ENCODE data around the gene MAF. TPM values are rescaled to one million over a fixed set of nuclear protein-coding genes. Genes with fewer than 3 reads are reported as not detected.

Gene MAF
- total RNA-seq (1 to 10 TPM in 1 of 2 experiments, under 1 TPM in 1; 0.74 to 1.0 TPM), polyA plus RNA-seq (under 1 TPM in 2 of 3 donors, not detected in 1; 0.09 to 0.67 TPM), total RNA-seq (0 to 1.5 (median 0.78) reads per million in 6 experiments)

- Mint-ChIP-seq H3K9me3 (no peaks in the 10 kb centered on the region), H3K4me3 (peak within 1 kb of the TSS; percentile 84 to 98 (median 92)), H3K27ac (peak within 1 kb of the TSS in 9 of 10 donors; percentile 28 to 89 (median 81)), H3K36me3 (peaks cover 0 to 4% (median 3%) of the 10 kb centered on the region in 3 donors), H3K27me3 (peaks cover 30 to 73% (median 44%) of the 10 kb centered on the region in 5 donors), H3K4me1 (peaks cover 12 to 37% (median 29%) of the 10 kb centered on the region in 4 donors)
- DNase-seq (peak; percentile 24 to 73 (median 59)), ATAC-seq (peak; percentile 80 to 84)
- POLR2A ChIA-PET, result no interaction called here
Observed at GRCh38 chr16:79600638-79601091, at the start of gene MAF. TSS of gene MAF (minus strand) at chr16:79600737. CDS start at chr16:79599902, 835 bp downstream.

GRCh38 chr16:79648826-79649225, 48.3 kb upstream of the MAF start:
- ATAC-seq (no peak), DNase-seq (no peak)
- no peaks in the 10 kb centered on the region for H3K4me1 Mint-ChIP-seq
- no peaks in the 10 kb centered on the region for H3K36me3 Mint-ChIP-seq
- POLR2A ChIA-PET, result no interaction called here
- no peak overlapping the region for H3K27ac Mint-ChIP-seq
- peaks cover 0 to 1% (median 0%) of the 10 kb centered on the region in 9 donors for H3K9me3 Mint-ChIP-seq
- H3K4me3 Mint-ChIP-seq, result no peak overlapping the region
- H3K27me3 Mint-ChIP-seq, result peaks cover 0 to 11% (median 1%) of the 10 kb centered on the region in 5 donors

GRCh38 chr16:79647586-79647985, 47.0 kb upstream of the MAF start:
- H3K36me3 Mint-ChIP-seq, result no peaks in the 10 kb centered on the region
- H3K27ac Mint-ChIP-seq, result no peak overlapping the region
- DNase-seq (no peak), ATAC-seq (no peak)
- H3K27me3 Mint-ChIP-seq, result peaks cover 0 to 11% (median 1%) of the 10 kb centered on the region in 5 donors
- H3K9me3 Mint-ChIP-seq, result peaks cover 0 to 1% (median 0%) of the 10 kb centered on the region in 9 donors
- no peaks in the 10 kb centered on the region for H3K4me1 Mint-ChIP-seq
- H3K4me3 Mint-ChIP-seq, result no peak overlapping the region
- POLR2A ChIA-PET, result no interaction called here

GRCh38 chr16:79645701-79646100, 45.2 kb upstream of the MAF start:
- H3K27ac Mint-ChIP-seq, result no peak overlapping the region
- POLR2A ChIA-PET, result no interaction called here
- peaks cover 0 to 17% (median 3%) of the 10 kb centered on the region in 5 donors for H3K27me3 Mint-ChIP-seq
- DNase-seq, result no peak
- H3K4me3 Mint-ChIP-seq, result no peak overlapping the region
- peaks cover 0 to 8% (median 2%) of the 10 kb centered on the region in 4 donors for H3K4me1 Mint-ChIP-seq
- H3K36me3 Mint-ChIP-seq, result no peaks in the 10 kb centered on the region
- ATAC-seq, result no peak
- H3K9me3 Mint-ChIP-seq, result peaks cover 0 to 1% (median 0%) of the 10 kb centered on the region in 9 donors

GRCh38 chr16:79644971-79645667, 44.6 kb upstream of the MAF start:
- ATAC-seq (no peak), DNase-seq (no peak)
- peaks cover 0 to 8% (median 2%) of the 10 kb centered on the region in 4 donors for H3K4me1 Mint-ChIP-seq
- no peak overlapping the region for H3K27ac Mint-ChIP-seq
- peaks cover 0 to 1% (median 0%) of the 10 kb centered on the region in 9 donors for H3K9me3 Mint-ChIP-seq
- no peak overlapping the region for H3K4me3 Mint-ChIP-seq
- no peaks in the 10 kb centered on the region for H3K36me3 Mint-ChIP-seq
- POLR2A ChIA-PET, result no interaction called here
- peaks cover 0 to 17% (median 3%) of the 10 kb centered on the region in 5 donors for H3K27me3 Mint-ChIP-seq

GRCh38 chr16:79642652-79643051, 42.1 kb upstream of the MAF start:
- POLR2A ChIA-PET, result no interaction called here
- no peak for DNase-seq
- H3K27me3 Mint-ChIP-seq, result peaks cover 0 to 18% (median 5%) of the 10 kb centered on the region in 5 donors
- H3K9me3 Mint-ChIP-seq, result peaks cover 0 to 2% (median 0%) of the 10 kb centered on the region in 9 donors
- ATAC-seq, result no peak
- no peaks in the 10 kb centered on the region for H3K36me3 Mint-ChIP-seq
- no peak overlapping the region for H3K27ac Mint-ChIP-seq
- peaks cover 0 to 11% (median 3%) of the 10 kb centered on the region in 4 donors for H3K4me1 Mint-ChIP-seq
- H3K4me3 Mint-ChIP-seq, result no peak overlapping the region

GRCh38 chr16:79640513-79641360, 40.2 kb upstream of the MAF start:
- Mint-ChIP-seq H3K9me3 (peaks cover 0 to 2% (median 0%) of the 10 kb centered on the region in 9 donors), H3K36me3 (no peaks in the 10 kb centered on the region), H3K4me3 (no peak overlapping the region), H3K4me1 (peaks cover 0 to 11% (median 3%) of the 10 kb centered on the region in 4 donors), H3K27me3 (peaks cover 0 to 10% (median 5%) of the 10 kb centered on the region in 5 donors), H3K27ac (no peak overlapping the region)
- POLR2A ChIA-PET, result no interaction called here
- ATAC-seq (no peak), DNase-seq (no peak)

GRCh38 chr16:79639576-79640311, 39.2 kb upstream of the MAF start:
- POLR2A ChIA-PET, result no interaction called here
- H3K27ac Mint-ChIP-seq, result peak overlapping the region in 1 of 10 donors; percentile 16
- DNase-seq, result no peak
- peak overlapping the region in 1 of 10 donors; percentile 2 for H3K4me3 Mint-ChIP-seq
- H3K36me3 Mint-ChIP-seq, result no peaks in the 10 kb centered on the region
- H3K4me1 Mint-ChIP-seq, result peaks cover 0 to 11% (median 3%) of the 10 kb centered on the region in 4 donors
- H3K9me3 Mint-ChIP-seq, result peaks cover 0 to 2% (median 0%) of the 10 kb centered on the region in 9 donors
- peaks cover 0 to 10% (median 5%) of the 10 kb centered on the region in 5 donors for H3K27me3 Mint-ChIP-seq
- ATAC-seq, result no peak

GRCh38 chr16:79638386-79638785, 37.8 kb upstream of the MAF start:
- DNase-seq (no peak), ATAC-seq (no peak)
- no peak overlapping the region for H3K27ac Mint-ChIP-seq
- H3K4me1 Mint-ChIP-seq, result peaks cover 0 to 11% (median 3%) of the 10 kb centered on the region in 4 donors
- H3K27me3 Mint-ChIP-seq, result peaks cover 0 to 10% (median 2%) of the 10 kb centered on the region in 5 donors
- H3K36me3 Mint-ChIP-seq, result no peaks in the 10 kb centered on the region
- peaks cover 0 to 2% (median 0%) of the 10 kb centered on the region in 9 donors for H3K9me3 Mint-ChIP-seq
- H3K4me3 Mint-ChIP-seq, result no peak overlapping the region
- POLR2A ChIA-PET, result no interaction called here

- H3K9me3 Mint-ChIP-seq, result peaks cover 0 to 3% (median 0%) of the 10 kb centered on the region in 9 donors
- POLR2A ChIA-PET, result no interaction called here
- H3K36me3 Mint-ChIP-seq, result no peaks in the 10 kb centered on the region
Observed at GRCh38 chr16:79635488-79635887, 35.0 kb upstream of the MAF start.

GRCh38 chr16:79634298-79634697, 33.8 kb upstream of the MAF start:
- Mint-ChIP-seq H3K27ac (no peak overlapping the region), H3K9me3 (peaks cover 0 to 13% (median 0%) of the 10 kb centered on the region in 9 donors), H3K4me1 (no peaks in the 10 kb centered on the region), H3K4me3 (no peak overlapping the region), H3K27me3 (peaks cover 0 to 13% (median 2%) of the 10 kb centered on the region in 5 donors), H3K36me3 (no peaks in the 10 kb centered on the region)
- DNase-seq, result no peak
- no peak for ATAC-seq
- POLR2A ChIA-PET, result no interaction called here

More at GRCh38 chr16:79635488-79635887, 35.0 kb upstream of the MAF start:
- no peak for ATAC-seq
- no peak overlapping the region for H3K27ac Mint-ChIP-seq
- no peak for DNase-seq
- peaks cover 0 to 3% (median under 1%) of the 10 kb centered on the region in 4 donors for H3K4me1 Mint-ChIP-seq
- H3K27me3 Mint-ChIP-seq, result peaks cover 0 to 7% (median 2%) of the 10 kb centered on the region in 5 donors
- no peak overlapping the region for H3K4me3 Mint-ChIP-seq

GRCh38 chr16:79632289-79632688, 31.8 kb upstream of the MAF start:
- H3K9me3 Mint-ChIP-seq, result peaks cover 0 to 13% (median 0%) of the 10 kb centered on the region in 9 donors
- H3K4me1 Mint-ChIP-seq, result peaks cover 0 to 10% (median under 1%) of the 10 kb centered on the region in 4 donors
- ATAC-seq (no peak), DNase-seq (no peak)
- H3K27ac Mint-ChIP-seq, result no peak overlapping the region
- POLR2A ChIA-PET, result no interaction called here
- H3K36me3 Mint-ChIP-seq, result no peaks in the 10 kb centered on the region
- no peak overlapping the region for H3K4me3 Mint-ChIP-seq
- peaks cover 0 to 10% (median 0%) of the 10 kb centered on the region in 5 donors for H3K27me3 Mint-ChIP-seq
